H1 (cell line): ENCODE results near the gene CDCA4. TPM values are rescaled to one million over a fixed set of nuclear protein-coding genes. Genes with fewer than 3 reads are reported as not detected.

Experiments
- EZH2 ChIP-seq: fragments of 200-600 bp; sonication (generic); IDR thresholded peaks from 2 replicates; pipeline ENCODE4 v1.7.1; 2012; ENCODE audit warnings: low read depth, mild to moderate bottlenecking, moderate library complexity, low read length, inconsistent platforms; ENCODE audit not compliant: severe bottlenecking
- HDAC2 ChIP-seq, 2 experiments: fragments of 300-600 bp in 1 of 2; sonication (generic) in 1 of 2; IDR thresholded peaks; 2 replicates each; pipeline ENCODE4 v1.6.1; 2011 to 2012; ENCODE audit warnings: low read depth in 2 of 2, low read length in 2 of 2, mild to moderate bottlenecking in 2 of 2, moderate library complexity in 2 of 2, borderline replicate concordance in 1 of 2, inconsistent platforms in 1 of 2
- NANOG ChIP-seq: IDR thresholded peaks from 2 replicates; pipeline ENCODE4 v1.6.1; 2011; ENCODE audit warnings: low read length, low read depth, mild to moderate bottlenecking, inconsistent platforms; ENCODE audit not compliant: insufficient read depth, poor library complexity, severe bottlenecking
- POLR2A ChIP-seq, 2 experiments: IDR thresholded peaks; 1 replicate in 1 of 2; 2 replicates in 1 of 2; pipeline ENCODE4 v1.6.1; 2011; ENCODE audit warnings: low read depth in 2 of 2, low read length in 2 of 2, mild to moderate bottlenecking in 2 of 2; ENCODE audit errors: control extremely low read depth in 1 of 2
- polyA plus RNA-seq, 7 experiments: library from polyadenylated mRNA; depleted of rRNA in 3 of 7; stranded (reverse) in 5 of 7; unstranded in 2 of 7; fragments of >200 nt in 5 of 7; fragments of 200-250 nt in 2 of 7; gene quantifications; 1 replicate in 5 of 7; 2 replicates in 1 of 7; 4 replicates in 1 of 7; pipeline versions ENCODE4 v1.2.1 to v1.2.3, GENCODE V29; 2011 to 2013; ENCODE audit warnings: missing spikeins in 2 of 7, mixed read lengths in 2 of 7
- total RNA-seq: library from RNA; stranded (reverse); fragmentation: NEBNext Ultra II Directional; extraction: Animal tissue kit (Norgen Biotek cat#: 25700); gene quantifications from 2 replicates; pipeline ENCODE4 v1.2.1, GENCODE V29; 2021
- TF ChIP-seq, protein P1 (sequence below): fragments of 300-600 bp; sonication (generic); IDR thresholded peaks from 2 replicates; pipeline ENCODE4 v1.7.1; 2012; ENCODE audit warnings: low read length, moderate library complexity, mild to moderate bottlenecking, inconsistent platforms; ENCODE audit not compliant: insufficient replicate concordance

The CDCA4 gene
- total and polyA plus RNA-seq, 2 of the 8 experiments (the other 6 are each of a cell fraction or from before 2014, with no cell fraction given) = 49.9 to 62.4 TPM

DNA sequence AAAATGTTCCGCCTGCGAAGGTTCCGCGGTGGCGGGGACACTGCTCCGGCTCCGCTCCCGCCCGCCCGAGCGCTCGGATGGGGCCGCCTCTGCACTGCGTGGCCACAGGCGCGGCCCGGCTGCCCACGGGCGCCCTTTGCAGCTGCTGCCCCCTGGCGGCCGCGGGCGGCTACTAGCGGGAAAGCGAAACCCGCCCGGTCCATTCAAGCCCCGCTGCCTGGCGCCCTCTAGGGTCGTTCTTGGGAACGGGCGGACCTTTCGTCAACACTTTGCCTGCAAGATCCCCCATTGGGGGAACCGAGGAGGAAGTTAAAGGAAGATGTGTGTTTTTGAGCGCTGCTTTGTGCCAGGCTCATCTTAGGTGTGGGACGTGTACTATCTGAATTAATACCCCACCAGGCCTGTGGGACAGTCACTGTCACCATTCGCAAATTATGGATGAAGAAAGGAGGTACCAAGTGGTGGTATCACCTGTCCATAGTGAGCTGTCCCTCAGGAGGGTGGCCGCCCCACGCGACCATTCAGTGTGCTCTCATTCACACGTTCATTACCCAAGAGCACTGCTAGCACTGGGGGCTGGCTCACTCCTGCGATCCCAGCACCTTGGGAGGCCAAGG, 24.9 kb upstream of the CDCA4 start (continued):
- TF ChIP-seq, protein P1, sequence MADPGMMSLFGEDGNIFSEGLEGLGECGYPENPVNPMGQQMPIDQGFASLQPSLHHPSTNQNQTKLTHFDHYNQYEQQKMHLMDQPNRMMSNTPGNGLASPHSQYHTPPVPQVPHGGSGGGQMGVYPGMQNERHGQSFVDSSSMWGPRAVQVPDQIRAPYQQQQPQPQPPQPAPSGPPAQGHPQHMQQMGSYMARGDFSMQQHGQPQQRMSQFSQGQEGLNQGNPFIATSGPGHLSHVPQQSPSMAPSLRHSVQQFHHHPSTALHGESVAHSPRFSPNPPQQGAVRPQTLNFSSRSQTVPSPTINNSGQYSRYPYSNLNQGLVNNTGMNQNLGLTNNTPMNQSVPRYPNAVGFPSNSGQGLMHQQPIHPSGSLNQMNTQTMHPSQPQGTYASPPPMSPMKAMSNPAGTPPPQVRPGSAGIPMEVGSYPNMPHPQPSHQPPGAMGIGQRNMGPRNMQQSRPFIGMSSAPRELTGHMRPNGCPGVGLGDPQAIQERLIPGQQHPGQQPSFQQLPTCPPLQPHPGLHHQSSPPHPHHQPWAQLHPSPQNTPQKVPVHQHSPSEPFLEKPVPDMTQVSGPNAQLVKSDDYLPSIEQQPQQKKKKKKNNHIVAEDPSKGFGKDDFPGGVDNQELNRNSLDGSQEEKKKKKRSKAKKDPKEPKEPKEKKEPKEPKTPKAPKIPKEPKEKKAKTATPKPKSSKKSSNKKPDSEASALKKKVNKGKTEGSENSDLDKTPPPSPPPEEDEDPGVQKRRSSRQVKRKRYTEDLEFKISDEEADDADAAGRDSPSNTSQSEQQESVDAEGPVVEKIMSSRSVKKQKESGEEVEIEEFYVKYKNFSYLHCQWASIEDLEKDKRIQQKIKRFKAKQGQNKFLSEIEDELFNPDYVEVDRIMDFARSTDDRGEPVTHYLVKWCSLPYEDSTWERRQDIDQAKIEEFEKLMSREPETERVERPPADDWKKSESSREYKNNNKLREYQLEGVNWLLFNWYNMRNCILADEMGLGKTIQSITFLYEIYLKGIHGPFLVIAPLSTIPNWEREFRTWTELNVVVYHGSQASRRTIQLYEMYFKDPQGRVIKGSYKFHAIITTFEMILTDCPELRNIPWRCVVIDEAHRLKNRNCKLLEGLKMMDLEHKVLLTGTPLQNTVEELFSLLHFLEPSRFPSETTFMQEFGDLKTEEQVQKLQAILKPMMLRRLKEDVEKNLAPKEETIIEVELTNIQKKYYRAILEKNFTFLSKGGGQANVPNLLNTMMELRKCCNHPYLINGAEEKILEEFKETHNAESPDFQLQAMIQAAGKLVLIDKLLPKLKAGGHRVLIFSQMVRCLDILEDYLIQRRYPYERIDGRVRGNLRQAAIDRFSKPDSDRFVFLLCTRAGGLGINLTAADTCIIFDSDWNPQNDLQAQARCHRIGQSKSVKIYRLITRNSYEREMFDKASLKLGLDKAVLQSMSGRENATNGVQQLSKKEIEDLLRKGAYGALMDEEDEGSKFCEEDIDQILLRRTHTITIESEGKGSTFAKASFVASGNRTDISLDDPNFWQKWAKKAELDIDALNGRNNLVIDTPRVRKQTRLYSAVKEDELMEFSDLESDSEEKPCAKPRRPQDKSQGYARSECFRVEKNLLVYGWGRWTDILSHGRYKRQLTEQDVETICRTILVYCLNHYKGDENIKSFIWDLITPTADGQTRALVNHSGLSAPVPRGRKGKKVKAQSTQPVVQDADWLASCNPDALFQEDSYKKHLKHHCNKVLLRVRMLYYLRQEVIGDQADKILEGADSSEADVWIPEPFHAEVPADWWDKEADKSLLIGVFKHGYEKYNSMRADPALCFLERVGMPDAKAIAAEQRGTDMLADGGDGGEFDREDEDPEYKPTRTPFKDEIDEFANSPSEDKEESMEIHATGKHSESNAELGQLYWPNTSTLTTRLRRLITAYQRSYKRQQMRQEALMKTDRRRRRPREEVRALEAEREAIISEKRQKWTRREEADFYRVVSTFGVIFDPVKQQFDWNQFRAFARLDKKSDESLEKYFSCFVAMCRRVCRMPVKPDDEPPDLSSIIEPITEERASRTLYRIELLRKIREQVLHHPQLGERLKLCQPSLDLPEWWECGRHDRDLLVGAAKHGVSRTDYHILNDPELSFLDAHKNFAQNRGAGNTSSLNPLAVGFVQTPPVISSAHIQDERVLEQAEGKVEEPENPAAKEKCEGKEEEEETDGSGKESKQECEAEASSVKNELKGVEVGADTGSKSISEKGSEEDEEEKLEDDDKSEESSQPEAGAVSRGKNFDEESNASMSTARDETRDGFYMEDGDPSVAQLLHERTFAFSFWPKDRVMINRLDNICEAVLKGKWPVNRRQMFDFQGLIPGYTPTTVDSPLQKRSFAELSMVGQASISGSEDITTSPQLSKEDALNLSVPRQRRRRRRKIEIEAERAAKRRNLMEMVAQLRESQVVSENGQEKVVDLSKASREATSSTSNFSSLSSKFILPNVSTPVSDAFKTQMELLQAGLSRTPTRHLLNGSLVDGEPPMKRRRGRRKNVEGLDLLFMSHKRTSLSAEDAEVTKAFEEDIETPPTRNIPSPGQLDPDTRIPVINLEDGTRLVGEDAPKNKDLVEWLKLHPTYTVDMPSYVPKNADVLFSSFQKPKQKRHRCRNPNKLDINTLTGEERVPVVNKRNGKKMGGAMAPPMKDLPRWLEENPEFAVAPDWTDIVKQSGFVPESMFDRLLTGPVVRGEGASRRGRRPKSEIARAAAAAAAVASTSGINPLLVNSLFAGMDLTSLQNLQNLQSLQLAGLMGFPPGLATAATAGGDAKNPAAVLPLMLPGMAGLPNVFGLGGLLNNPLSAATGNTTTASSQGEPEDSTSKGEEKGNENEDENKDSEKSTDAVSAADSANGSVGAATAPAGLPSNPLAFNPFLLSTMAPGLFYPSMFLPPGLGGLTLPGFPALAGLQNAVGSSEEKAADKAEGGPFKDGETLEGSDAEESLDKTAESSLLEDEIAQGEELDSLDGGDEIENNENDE = no peak
- TF ChIP-seq EZH2 (no peak), POLR2A (IDR thresholded peaks at IDR 0.05; ENCODE audit: control extremely low read depth in 1 of 2, low read depth in 2 of 2, low read length in 2 of 2) (no peak), HDAC2 (IDR thresholded peaks at IDR 0.05; ENCODE audit: borderline replicate concordance in 1 of 2, low read depth in 2 of 2, low read length in 2 of 2) (peak; percentile 38 to 94; a peak in 1 of 4 replicates), NANOG (peak; percentile 34)
